ENCODE data around the gene LPCAT1.

DNA sequence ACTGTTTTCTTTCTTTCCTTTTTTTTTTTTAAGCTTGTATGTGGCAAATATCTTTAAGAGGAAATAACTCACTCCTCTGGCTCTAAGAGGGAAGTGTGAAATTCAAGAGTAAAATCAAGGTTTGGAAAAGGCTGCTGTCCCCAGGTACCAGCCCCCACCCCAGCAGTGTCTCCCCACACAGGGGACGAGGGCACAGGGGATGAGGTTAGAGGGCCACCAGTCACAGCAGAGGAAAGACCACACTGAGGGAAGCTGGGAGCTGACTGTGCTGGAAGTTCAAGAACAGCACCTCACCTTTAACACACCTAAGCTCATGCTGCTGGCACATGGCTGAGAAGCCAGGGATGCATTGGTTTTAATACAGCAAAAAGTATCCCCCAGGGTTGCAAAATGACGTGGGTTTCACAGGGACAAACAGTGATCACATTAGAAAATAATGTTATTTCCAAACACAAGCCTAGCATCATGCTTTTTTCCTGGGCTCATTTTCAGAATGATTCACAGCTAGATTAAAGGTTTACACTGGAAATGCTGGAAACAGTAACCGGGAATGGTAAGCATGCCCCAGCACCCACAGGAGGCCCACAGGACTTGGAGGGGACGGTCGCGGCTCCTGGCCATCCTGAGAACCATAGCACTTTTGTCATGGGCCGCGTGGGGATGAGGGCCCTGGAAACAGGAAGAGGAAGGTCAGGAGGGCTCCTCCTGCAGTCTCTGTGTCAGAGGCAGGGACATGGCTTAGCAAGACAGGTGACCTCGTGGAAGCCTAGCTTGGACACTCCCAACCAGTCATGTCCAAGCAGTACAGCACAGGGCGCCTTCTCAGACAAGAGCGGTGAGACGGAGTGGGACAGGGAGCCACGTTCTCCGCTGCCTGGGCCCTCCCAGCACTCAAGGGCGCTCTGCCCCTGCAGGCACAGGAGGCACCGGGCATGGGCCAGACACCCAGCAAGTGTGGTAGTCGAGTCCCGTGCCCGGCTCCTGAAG, 6.9 kb downstream of the LPCAT1 start:
- TF ChIP-seq, protein P1, sequence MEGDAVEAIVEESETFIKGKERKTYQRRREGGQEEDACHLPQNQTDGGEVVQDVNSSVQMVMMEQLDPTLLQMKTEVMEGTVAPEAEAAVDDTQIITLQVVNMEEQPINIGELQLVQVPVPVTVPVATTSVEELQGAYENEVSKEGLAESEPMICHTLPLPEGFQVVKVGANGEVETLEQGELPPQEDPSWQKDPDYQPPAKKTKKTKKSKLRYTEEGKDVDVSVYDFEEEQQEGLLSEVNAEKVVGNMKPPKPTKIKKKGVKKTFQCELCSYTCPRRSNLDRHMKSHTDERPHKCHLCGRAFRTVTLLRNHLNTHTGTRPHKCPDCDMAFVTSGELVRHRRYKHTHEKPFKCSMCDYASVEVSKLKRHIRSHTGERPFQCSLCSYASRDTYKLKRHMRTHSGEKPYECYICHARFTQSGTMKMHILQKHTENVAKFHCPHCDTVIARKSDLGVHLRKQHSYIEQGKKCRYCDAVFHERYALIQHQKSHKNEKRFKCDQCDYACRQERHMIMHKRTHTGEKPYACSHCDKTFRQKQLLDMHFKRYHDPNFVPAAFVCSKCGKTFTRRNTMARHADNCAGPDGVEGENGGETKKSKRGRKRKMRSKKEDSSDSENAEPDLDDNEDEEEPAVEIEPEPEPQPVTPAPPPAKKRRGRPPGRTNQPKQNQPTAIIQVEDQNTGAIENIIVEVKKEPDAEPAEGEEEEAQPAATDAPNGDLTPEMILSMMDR (conservative IDR thresholded peaks at IDR 0.05; ENCODE audit: low read depth in 2 of 2), result no peak
- TF ChIP-seq JUNB (IDR thresholded peaks at IDR 0.05; ENCODE audit: unreplicated experiment) (no peak), POLR2AphosphoS5 (IDR thresholded peaks at IDR 0.05; ENCODE audit: low read depth) (no peak), EZH2 (IDR thresholded peaks at IDR 0.05; ENCODE audit: low read depth, unreplicated experiment) (no peak), EZH2phosphoT487 (IDR thresholded peaks at IDR 0.05; ENCODE audit: unreplicated experiment) (no peak)
- TF ChIP-seq, protein P2, sequence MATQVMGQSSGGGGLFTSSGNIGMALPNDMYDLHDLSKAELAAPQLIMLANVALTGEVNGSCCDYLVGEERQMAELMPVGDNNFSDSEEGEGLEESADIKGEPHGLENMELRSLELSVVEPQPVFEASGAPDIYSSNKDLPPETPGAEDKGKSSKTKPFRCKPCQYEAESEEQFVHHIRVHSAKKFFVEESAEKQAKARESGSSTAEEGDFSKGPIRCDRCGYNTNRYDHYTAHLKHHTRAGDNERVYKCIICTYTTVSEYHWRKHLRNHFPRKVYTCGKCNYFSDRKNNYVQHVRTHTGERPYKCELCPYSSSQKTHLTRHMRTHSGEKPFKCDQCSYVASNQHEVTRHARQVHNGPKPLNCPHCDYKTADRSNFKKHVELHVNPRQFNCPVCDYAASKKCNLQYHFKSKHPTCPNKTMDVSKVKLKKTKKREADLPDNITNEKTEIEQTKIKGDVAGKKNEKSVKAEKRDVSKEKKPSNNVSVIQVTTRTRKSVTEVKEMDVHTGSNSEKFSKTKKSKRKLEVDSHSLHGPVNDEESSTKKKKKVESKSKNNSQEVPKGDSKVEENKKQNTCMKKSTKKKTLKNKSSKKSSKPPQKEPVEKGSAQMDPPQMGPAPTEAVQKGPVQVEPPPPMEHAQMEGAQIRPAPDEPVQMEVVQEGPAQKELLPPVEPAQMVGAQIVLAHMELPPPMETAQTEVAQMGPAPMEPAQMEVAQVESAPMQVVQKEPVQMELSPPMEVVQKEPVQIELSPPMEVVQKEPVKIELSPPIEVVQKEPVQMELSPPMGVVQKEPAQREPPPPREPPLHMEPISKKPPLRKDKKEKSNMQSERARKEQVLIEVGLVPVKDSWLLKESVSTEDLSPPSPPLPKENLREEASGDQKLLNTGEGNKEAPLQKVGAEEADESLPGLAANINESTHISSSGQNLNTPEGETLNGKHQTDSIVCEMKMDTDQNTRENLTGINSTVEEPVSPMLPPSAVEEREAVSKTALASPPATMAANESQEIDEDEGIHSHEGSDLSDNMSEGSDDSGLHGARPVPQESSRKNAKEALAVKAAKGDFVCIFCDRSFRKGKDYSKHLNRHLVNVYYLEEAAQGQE (IDR thresholded peaks at IDR 0.05; ENCODE audit: unreplicated experiment), result no peak

Measured in GM23338 (cell line).